Calu3 (cell line): Measurements from ENCODE around the gene AGO4. TPM values are rescaled to one million over a fixed set of nuclear protein-coding genes. Genes with fewer than 3 reads are reported as not detected.

Source experiments
- Bru-seq: library from RNA; stranded (reverse); fragments of 400-500 nt; gene quantifications from one replicate; lab custom pipeline; 2021; lab: Mats Ljungman, UMichigan
- BruChase-seq, 2 experiments: library from RNA; stranded (reverse); fragments of 400-500 nt; gene quantifications; one replicate each; lab custom pipeline; 2021; lab: Mats Ljungman, UMichigan
- BruUV-seq: library from RNA; stranded (reverse); fragments of 400-500 nt; replicated peaks from 2 replicates; lab custom pipeline; 2021; lab: Mats Ljungman, UMichigan
- CTCF ChIA-PET: fragments of 300-600 bp; sonication (Branson Sonifier 250); formaldehyde crosslinking; loops from one replicate; lab custom pipeline; 2022; ENCODE audit warnings: antibody characterized with exemption; lab: Charles Lee
- DNase-seq: peaks from one replicate; pipeline ENCODE4 v3.0.0; 2022
- H3K27ac Mint-ChIP-seq: one replicate; pipeline ENCODE4 v1.8.0; 2022; ENCODE audit warnings: mixed read lengths; ENCODE audit not compliant: unreplicated experiment
- H3K27me3 Mint-ChIP-seq: one replicate; pipeline ENCODE4 v1.8.0; 2022; ENCODE audit warnings: mixed read lengths; ENCODE audit not compliant: unreplicated experiment
- H3K36me3 Mint-ChIP-seq: one replicate; pipeline ENCODE4 v1.8.0; 2022; ENCODE audit warnings: mild to moderate bottlenecking, moderate library complexity, mixed read lengths; ENCODE audit not compliant: insufficient read depth, unreplicated experiment
- H3K4me1 Mint-ChIP-seq: one replicate; pipeline ENCODE4 v1.8.0; 2022; ENCODE audit warnings: mild to moderate bottlenecking, low read depth, mixed read lengths; ENCODE audit not compliant: unreplicated experiment
- H3K4me3 Mint-ChIP-seq: one replicate; pipeline ENCODE4 v1.8.0; 2022; ENCODE audit warnings: mild to moderate bottlenecking, low read depth, moderate library complexity, mixed read lengths; ENCODE audit not compliant: unreplicated experiment
- H3K9me3 Mint-ChIP-seq: one replicate; pipeline ENCODE4 v1.8.0; 2022; ENCODE audit warnings: low read depth, mixed read lengths; ENCODE audit not compliant: unreplicated experiment
- CTCF ChIP-seq: fragments of 200-600 bp; IDR thresholded peaks from one replicate; pipeline ENCODE4 v1.8.0; 2022; ENCODE audit warnings: antibody characterized with exemption; ENCODE audit not compliant: unreplicated experiment
- intact Hi-C: fragments of 100-400 bp; cut with micrococcal nuclease; formaldehyde crosslinking; loops from one replicate; pipeline ENCODE4 v1.10.0; 2022; ENCODE audit not compliant: unreplicated experiment
- long read RNA-seq: library from polyadenylated mRNA; stranded (forward); transcript quantifications from one replicate; pipeline ENCODE4 v2.0.0, GENCODE V29; 2022
- total RNA-seq: library from RNA; stranded (reverse); gene quantifications from 2 replicates; pipeline ENCODE4 v1.2.3, GENCODE V29; 2022

The AGO4 gene
- 8.3 and 11.1 TPM in 2 replicates for total RNA-seq
- Bru-seq, nascent RNA: percentile 61 among the genes with signal in this experiment
- BruChase-seq, experiment 1, labeled RNA remaining after a 6-hour chase: percentile 70 among the genes with signal in this experiment
- BruChase-seq, experiment 2, labeled RNA remaining after a 2-hour chase: percentile 70 among the genes with signal in this experiment
- long read RNA-seq, full-length matches to known transcripts: 1 of 5 reads
- long read RNA-seq, partial matches to known transcripts: 0 of 5 reads
- long read RNA-seq, other reads (novel, unspliced or antisense): 4 of 5 reads

- DNase-seq: peak; percentile 68
- peaks cover 22% of the 10 kb centered on the region for H3K36me3 Mint-ChIP-seq
- no peaks in the 10 kb centered on the region for H3K9me3 Mint-ChIP-seq
- H3K27ac Mint-ChIP-seq: peak within 1 kb of the TSS; percentile 81
- TF ChIP-seq CTCF: no peak
- CTCF ChIA-PET: interaction anchor here (0.7 kb wide), 1 partner anchor 30 kb away, joined by 3 read pairs; no protein-coding TSS in a partner anchor
- H3K27me3 Mint-ChIP-seq: no peaks in the 10 kb centered on the region
- intact Hi-C loops: no loop called here
- H3K4me1 Mint-ChIP-seq: peaks cover 15% of the 10 kb centered on the region
- BruUV-seq: no TSS peak
- H3K4me3 Mint-ChIP-seq: peak within 1 kb of the TSS; percentile 80
Measured at GRCh38 chr1:35807614-35808449, at the start of gene AGO4. Gene AGO4 (plus strand): TSS chr1:35808016. CDS start chr1:35808417, 401 bp downstream.

- H3K27ac Mint-ChIP-seq: no peak overlapping the region
- CTCF ChIA-PET: interaction anchor here (0.5 kb wide), 1 partner anchor 12 kb away, joined by 6 read pairs; no protein-coding TSS in a partner anchor
- intact Hi-C loops: no loop called here
- no TSS peak for BruUV-seq
- no peaks in the 10 kb centered on the region for H3K9me3 Mint-ChIP-seq
- DNase-seq: no peak
- peaks cover 7% of the 10 kb centered on the region for H3K36me3 Mint-ChIP-seq
- H3K4me1 Mint-ChIP-seq: no peaks in the 10 kb centered on the region
- no peak overlapping the region for H3K4me3 Mint-ChIP-seq
- TF ChIP-seq CTCF: no peak
- no peaks in the 10 kb centered on the region for H3K27me3 Mint-ChIP-seq
Measured at GRCh38 chr1:35762141-35762540, 45.7 kb upstream of the AGO4 start.

GRCh38 chr1:35763201-35763600 lies 44.6 kb upstream of the AGO4 start:
- TF ChIP-seq CTCF: no peak
- Mint-ChIP-seq H3K36me3 (peaks cover 7% of the 10 kb centered on the region), H3K4me3 (no peak overlapping the region), H3K27me3 (no peaks in the 10 kb centered on the region), H3K27ac (no peak overlapping the region), H3K4me1 (no peaks in the 10 kb centered on the region), H3K9me3 (no peaks in the 10 kb centered on the region)
- intact Hi-C loops: no loop called here
- no TSS peak for BruUV-seq
- no peak for DNase-seq
- CTCF ChIA-PET: no interaction called here

- intact Hi-C loops: no loop called here
- no TSS peak for BruUV-seq
- Mint-ChIP-seq H3K27me3 (no peaks in the 10 kb centered on the region), H3K4me3 (no peak overlapping the region), H3K9me3 (no peaks in the 10 kb centered on the region), H3K36me3 (peaks cover 17% of the 10 kb centered on the region), H3K27ac (no peak overlapping the region), H3K4me1 (no peaks in the 10 kb centered on the region)
- no peak for TF ChIP-seq CTCF
- no peak for DNase-seq
- CTCF ChIA-PET: no interaction called here
Measured at GRCh38 chr1:35764283-35764682, 43.5 kb upstream of the AGO4 start.
